DND-41 (cell line): ENCODE data around the gene FBXO10.

Experiments used
- CTCF ChIP-seq: IDR thresholded peaks from 2 replicates; pipeline ENCODE4 v1.5.1; 2012; ENCODE audit warnings: borderline replicate concordance, low read length, moderate library complexity, mild to moderate bottlenecking; ENCODE audit not compliant: poor library complexity, severe bottlenecking; ENCODE audit errors: extremely low read depth
- EZH2 ChIP-seq: IDR thresholded peaks from 3 replicates; pipeline ENCODE4 v1.6.1; 2012; ENCODE audit warnings: borderline replicate concordance, low read depth, mild to moderate bottlenecking, moderate library complexity, low read length, inconsistent platforms; ENCODE audit not compliant: severe bottlenecking

- no peak for TF ChIP-seq CTCF
- TF ChIP-seq EZH2: no peak
Observed at GRCh38 chr9:37565661-37566618, 10.2 kb downstream of the FBXO10 start.
